ENCODE measurements around the gene KCNJ10. TPM values are rescaled to one million over a fixed set of nuclear protein-coding genes. Genes with fewer than 3 reads are reported as not detected.

Gene KCNJ10
- total RNA-seq, 2 donors from 2014 or later = 0.29 TPM; not detected in 1

- H3K9ac ChIP-seq (ENCODE audit: low read depth in 2 of 2, low read length in 2 of 2) = peak overlapping the region in 1 of 2 donors; percentile 26
- H3K4me1 ChIP-seq = no peaks in the 10 kb centered on the region
- no peak overlapping the region for H3K27ac ChIP-seq
- no peaks in the 10 kb centered on the region for H3K36me3 ChIP-seq
- peak; percentile 61 for TF ChIP-seq CTCF (IDR thresholded peaks at IDR 0.05)
- H3K27me3 ChIP-seq = no peaks in the 10 kb centered on the region
- DNase-seq = peak; percentile 32
- intact Hi-C loops (cut with DNase I) = loop anchor here (5.0 kb wide), 1 partner anchor 36 kb away; the partner anchor contains the start of gene KCNJ9
- no peaks in the 10 kb centered on the region for H3K9me3 ChIP-seq
- H3K4me3 ChIP-seq = no peak overlapping the region
Measured at GRCh38 chr1:160046494-160047110, 23.4 kb downstream of the KCNJ10 start.

GRCh38 chr1:160045653-160046052 is 24.3 kb downstream of the KCNJ10 start:
- no peak overlapping the region for H3K4me3 ChIP-seq
- no peak for DNase-seq
- no peak overlapping the region for H3K27ac ChIP-seq
- H3K9me3 ChIP-seq = no peaks in the 10 kb centered on the region
- no peak for TF ChIP-seq CTCF (IDR thresholded peaks at IDR 0.05)
- H3K9ac ChIP-seq (ENCODE audit: low read depth in 2 of 2, low read length in 2 of 2) = no peak overlapping the region
- H3K36me3 ChIP-seq = no peaks in the 10 kb centered on the region
- intact Hi-C loops (cut with DNase I) = loop anchor here (5.0 kb wide), 1 partner anchor 37 kb away; the partner anchor contains the start of gene KCNJ9
- no peaks in the 10 kb centered on the region for H3K27me3 ChIP-seq
- H3K4me1 ChIP-seq = no peaks in the 10 kb centered on the region

- Histone ChIP-seq H3K9ac (ENCODE audit: low read depth in 2 of 2, low read length in 2 of 2) (no peak overlapping the region), H3K4me1 (no peaks in the 10 kb centered on the region), H3K27ac (no peak overlapping the region), H3K36me3 (no peaks in the 10 kb centered on the region), H3K4me3 (no peak overlapping the region), H3K27me3 (no peaks in the 10 kb centered on the region), H3K9me3 (no peaks in the 10 kb centered on the region)
- intact Hi-C loops (cut with DNase I) = no loop called here
- DNase-seq = no peak
- TF ChIP-seq CTCF (IDR thresholded peaks at IDR 0.05) = no peak
Measured at GRCh38 chr1:160043543-160043942, 26.4 kb downstream of the KCNJ10 start.

GRCh38 chr1:160040476-160040875 is 29.5 kb downstream of the KCNJ10 start:
- TF ChIP-seq CTCF (IDR thresholded peaks at IDR 0.05) = no peak
- Histone ChIP-seq H3K4me1 (no peaks in the 10 kb centered on the region), H3K9ac (ENCODE audit: low read depth in 2 of 2, low read length in 2 of 2) (no peak overlapping the region), H3K27me3 (no peaks in the 10 kb centered on the region), H3K4me3 (no peak overlapping the region), H3K9me3 (no peaks in the 10 kb centered on the region), H3K27ac (no peak overlapping the region), H3K36me3 (no peaks in the 10 kb centered on the region)
- intact Hi-C loops (cut with DNase I) = no loop called here
- no peak for DNase-seq

GRCh38 chr1:160032165-160032820 is 37.7 kb downstream of the KCNJ10 start:
- Histone ChIP-seq H3K27ac (peak overlapping the region; percentile 46), H3K4me3 (peak overlapping the region; percentile 67), H3K36me3 (no peaks in the 10 kb centered on the region), H3K27me3 (no peaks in the 10 kb centered on the region), H3K9me3 (no peaks in the 10 kb centered on the region), H3K4me1 (peaks cover 11% of the 10 kb centered on the region), H3K9ac (ENCODE audit: low read depth in 2 of 2, low read length in 2 of 2) (peak overlapping the region; percentile 72 to 81)
- TF ChIP-seq CTCF (IDR thresholded peaks at IDR 0.05) = no peak
- peak; percentile 36 for DNase-seq
- intact Hi-C loops (cut with DNase I) = no loop called here

Measured in colonic mucosa (tissue), 4 donors.